ENCODE data around the gene OR2T8. TPM values are rescaled to one million over a fixed set of nuclear protein-coding genes. Genes with fewer than 3 reads are reported as not detected.

OR2T8 gene
- total and polyA plus RNA-seq, 8 donors, result not detected

GRCh38 chr1:247953408-247953807, 33.4 kb downstream of the OR2T8 start:
- intact Hi-C loops (cut with DNase I), result no loop called here
- no peaks in the 10 kb centered on the region for H3K4me1 ChIP-seq
- H3K27me3 ChIP-seq, result no peaks in the 10 kb centered on the region
- DNase-seq (no peak), ATAC-seq (no peak)
- no peak for TF ChIP-seq CTCF (IDR thresholded peaks at IDR 0.05)
- no peak overlapping the region for H3K4me3 ChIP-seq
- no peak overlapping the region for H3K27ac ChIP-seq
- H3K36me3 ChIP-seq, result no peaks in the 10 kb centered on the region
- peaks cover 0 to 5% of the 10 kb centered on the region in 2 donors for H3K9me3 ChIP-seq

GRCh38 chr1:247961791-247962190, 41.7 kb downstream of the OR2T8 start:
- H3K27ac ChIP-seq, result no peak overlapping the region
- H3K9me3 ChIP-seq, result no peaks in the 10 kb centered on the region
- no peaks in the 10 kb centered on the region for H3K36me3 ChIP-seq
- no peak overlapping the region for H3K4me3 ChIP-seq
- H3K4me1 ChIP-seq, result no peaks in the 10 kb centered on the region
- no peaks in the 10 kb centered on the region for H3K27me3 ChIP-seq
- TF ChIP-seq CTCF (IDR thresholded peaks at IDR 0.05), result no peak
- ATAC-seq (no peak), DNase-seq (no peak)
- intact Hi-C loops (cut with DNase I), result no loop called here

GRCh38 chr1:247962911-247963588, 43.0 kb downstream of the OR2T8 start:
- no peaks in the 10 kb centered on the region for H3K4me1 ChIP-seq
- no peaks in the 10 kb centered on the region for H3K36me3 ChIP-seq
- H3K9me3 ChIP-seq, result no peaks in the 10 kb centered on the region
- intact Hi-C loops (cut with DNase I), result no loop called here
- no peak for TF ChIP-seq CTCF (IDR thresholded peaks at IDR 0.05)
- DNase-seq (no peak), ATAC-seq (no peak)
- no peak overlapping the region for H3K4me3 ChIP-seq
- H3K27ac ChIP-seq, result no peak overlapping the region
- no peaks in the 10 kb centered on the region for H3K27me3 ChIP-seq

GRCh38 chr1:247964933-247965332, 44.9 kb downstream of the OR2T8 start, which contains the start of gene OR2AK2:
TSS of gene OR2AK2 (plus strand) at chr1:247965233. CDS start at chr1:247965377, 144 bp downstream.
- ATAC-seq (no peak), DNase-seq (no peak)
- no peak for TF ChIP-seq CTCF (IDR thresholded peaks at IDR 0.05)
- no peaks in the 10 kb centered on the region for H3K9me3 ChIP-seq
- no peaks in the 10 kb centered on the region for H3K27me3 ChIP-seq
- no peak within 1 kb of the TSS for H3K27ac ChIP-seq
- H3K4me3 ChIP-seq, result no peak within 1 kb of the TSS
- intact Hi-C loops (cut with DNase I), result no loop called here
- no peaks in the 10 kb centered on the region for H3K36me3 ChIP-seq
- H3K4me1 ChIP-seq, result no peaks in the 10 kb centered on the region

- TF ChIP-seq CTCF (IDR thresholded peaks at IDR 0.05), result no peak
- no peaks in the 10 kb centered on the region for H3K36me3 ChIP-seq
- H3K27ac ChIP-seq, result no peak overlapping the region
- no peak overlapping the region for H3K4me3 ChIP-seq
- DNase-seq (no peak), ATAC-seq (no peak)
- no peaks in the 10 kb centered on the region for H3K9me3 ChIP-seq
- no peaks in the 10 kb centered on the region for H3K4me1 ChIP-seq
- intact Hi-C loops (cut with DNase I), result no loop called here
- H3K27me3 ChIP-seq, result no peaks in the 10 kb centered on the region
Measured at GRCh38 chr1:247966532-247967204, 46.6 kb downstream of the OR2T8 start.

Other genes starting within 250 kb of the OR2T8 start
- gene OR13G1, start 240.5 kb upstream of the OR2T8 start, total RNA-seq, result not detected
- not detected for gene OR13G1, start 240.5 kb upstream of the OR2T8 start, polyA plus RNA-seq (ENCODE audit: insufficient read length in 6 of 6)
- gene OR6F1, start 203.6 kb upstream of the OR2T8 start, total RNA-seq, result not detected
- gene OR6F1, start 203.6 kb upstream of the OR2T8 start, polyA plus RNA-seq (ENCODE audit: insufficient read length in 6 of 6), result not detected
- not detected for gene OR14K1, start 181.6 kb upstream of the OR2T8 start, total RNA-seq
- gene OR14K1, start 181.6 kb upstream of the OR2T8 start, polyA plus RNA-seq (ENCODE audit: insufficient read length in 6 of 6), result not detected
- gene OR14A2, start 172.1 kb upstream of the OR2T8 start, total RNA-seq, result not detected
- not detected for gene OR14A2, start 172.1 kb upstream of the OR2T8 start, polyA plus RNA-seq (ENCODE audit: insufficient read length in 6 of 6)
- gene OR1C1, start 159.7 kb upstream of the OR2T8 start, total RNA-seq, result not detected
- gene OR1C1, start 159.7 kb upstream of the OR2T8 start, polyA plus RNA-seq (ENCODE audit: insufficient read length in 6 of 6), result under 1 TPM in 2 of 6 donors, not detected in 4; 0.04 to 0.15 TPM
- gene OR14A16, start 96.1 kb upstream of the OR2T8 start, total RNA-seq, result not detected
- not detected for gene OR14A16, start 96.1 kb upstream of the OR2T8 start, polyA plus RNA-seq (ENCODE audit: insufficient read length in 6 of 6)
- gene OR11L1, start 78.4 kb upstream of the OR2T8 start, total RNA-seq, result not detected
- not detected for gene OR11L1, start 78.4 kb upstream of the OR2T8 start, polyA plus RNA-seq (ENCODE audit: insufficient read length in 6 of 6)
- gene TRIM58, start 63.1 kb upstream of the OR2T8 start, total RNA-seq, result 1 to 10 TPM; 3.8 to 4.8 TPM
- 1 to 10 TPM; 1.6 to 4.2 (median 3.5) TPM for gene TRIM58, start 63.1 kb upstream of the OR2T8 start, polyA plus RNA-seq (ENCODE audit: insufficient read length in 6 of 6)
- gene OR2W3, start 24.7 kb upstream of the OR2T8 start, total RNA-seq, result 1 to 10 TPM in 1 of 2 donors, not detected in 1; 2.1 TPM
- gene OR2W3, start 24.7 kb upstream of the OR2T8 start, polyA plus RNA-seq (ENCODE audit: insufficient read length in 6 of 6), result under 1 TPM; 0.24 to 0.98 (median 0.44) TPM
- not detected for gene OR2AJ1, start 4.6 kb downstream of the OR2T8 start, total RNA-seq
- not detected for gene OR2AJ1, start 4.6 kb downstream of the OR2T8 start, polyA plus RNA-seq (ENCODE audit: insufficient read length in 6 of 6)
- gene OR2L8, start 28.6 kb downstream of the OR2T8 start, total RNA-seq, result not detected
- not detected for gene OR2L8, start 28.6 kb downstream of the OR2T8 start, polyA plus RNA-seq (ENCODE audit: insufficient read length in 6 of 6)
- not detected for gene OR2AK2, start 45.0 kb downstream of the OR2T8 start, total RNA-seq
- gene OR2AK2, start 45.0 kb downstream of the OR2T8 start, polyA plus RNA-seq (ENCODE audit: insufficient read length in 6 of 6), result not detected
- not detected for gene OR2L5, start 93.4 kb downstream of the OR2T8 start, total RNA-seq
- gene OR2L5, start 93.4 kb downstream of the OR2T8 start, polyA plus RNA-seq (ENCODE audit: insufficient read length in 6 of 6), result not detected
- gene OR2L2, start 109.8 kb downstream of the OR2T8 start, total RNA-seq, result under 1 TPM in 1 of 2 donors, not detected in 1; 0.06 TPM
- gene OR2L2, start 109.8 kb downstream of the OR2T8 start, polyA plus RNA-seq (ENCODE audit: insufficient read length in 6 of 6), result under 1 TPM in 5 of 6 donors, not detected in 1; 0.04 to 0.09 (median 0.07) TPM
- not detected for gene OR2L3, start 126.6 kb downstream of the OR2T8 start, total RNA-seq
- not detected for gene OR2L3, start 126.6 kb downstream of the OR2T8 start, polyA plus RNA-seq (ENCODE audit: insufficient read length in 6 of 6)
- gene OR2L13, start 174.9 kb downstream of the OR2T8 start, total RNA-seq, result not detected
- not detected for gene OR2L13, start 174.9 kb downstream of the OR2T8 start, polyA plus RNA-seq (ENCODE audit: insufficient read length in 6 of 6)
- not detected for gene OR2M5, start 224.9 kb downstream of the OR2T8 start, total RNA-seq
- not detected for gene OR2M5, start 224.9 kb downstream of the OR2T8 start, polyA plus RNA-seq (ENCODE audit: insufficient read length in 6 of 6)

Measured in left lung (tissue), 10 donors.